Epidermal melanocyte (primary cell): ENCODE results near the gene SLC9A7.
"Not testable (repeated sequence)": the region's sequence is repeated elsewhere in the genome, so short reads cannot be mapped to it uniquely, and the experiment has no call there.

Source experiments
- DNase-seq: peaks from one replicate; pipeline ENCODE4 v3.0.0; 2011; ENCODE audit warnings: low spot score; ENCODE audit not compliant: insufficient read length

The SLC9A7 gene

DNA sequence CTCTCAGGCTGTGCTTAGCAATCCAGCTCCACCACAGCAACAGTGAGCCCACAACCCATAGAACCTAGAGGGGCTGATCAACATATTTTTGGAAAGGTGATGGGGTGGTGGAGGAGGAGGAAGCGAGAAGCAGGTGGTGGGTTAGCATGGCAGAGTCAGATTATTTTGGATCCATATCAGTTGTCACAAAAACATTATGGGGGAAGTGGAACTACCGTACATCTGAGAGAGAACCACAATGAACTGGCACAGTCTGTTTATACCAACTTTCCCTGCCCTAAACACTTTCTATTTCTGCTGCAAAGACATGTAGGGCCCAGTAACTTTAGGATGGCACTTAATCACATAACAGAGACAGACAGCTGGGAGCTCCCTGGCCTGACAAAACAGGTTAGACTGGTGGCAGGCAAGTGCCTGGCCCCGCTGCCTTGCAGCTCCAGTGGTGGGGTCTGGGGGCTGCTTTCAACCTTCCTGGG lies 4.3 kb downstream of the SLC9A7 start:
- no peak for DNase-seq

DNA sequence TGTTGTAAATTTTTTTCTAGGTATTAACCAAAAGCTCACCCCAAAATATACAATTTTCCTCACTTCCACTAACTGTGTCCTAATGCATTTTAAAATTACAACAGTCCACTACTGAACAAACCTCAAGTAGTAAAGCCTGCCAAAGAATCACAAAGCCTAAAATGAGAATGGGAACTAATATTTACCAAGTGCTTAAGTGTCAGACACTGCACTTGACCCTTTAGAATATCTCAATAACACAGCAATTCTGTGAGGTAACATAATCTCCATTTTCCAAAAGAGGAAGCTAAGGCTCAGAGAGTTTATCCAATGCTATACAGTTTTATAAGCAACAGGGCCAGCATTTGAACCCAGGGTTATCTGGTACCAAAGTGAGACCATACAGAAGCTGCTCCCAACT lies 4.9 kb downstream of the SLC9A7 start:
- no peak for DNase-seq

DNA sequence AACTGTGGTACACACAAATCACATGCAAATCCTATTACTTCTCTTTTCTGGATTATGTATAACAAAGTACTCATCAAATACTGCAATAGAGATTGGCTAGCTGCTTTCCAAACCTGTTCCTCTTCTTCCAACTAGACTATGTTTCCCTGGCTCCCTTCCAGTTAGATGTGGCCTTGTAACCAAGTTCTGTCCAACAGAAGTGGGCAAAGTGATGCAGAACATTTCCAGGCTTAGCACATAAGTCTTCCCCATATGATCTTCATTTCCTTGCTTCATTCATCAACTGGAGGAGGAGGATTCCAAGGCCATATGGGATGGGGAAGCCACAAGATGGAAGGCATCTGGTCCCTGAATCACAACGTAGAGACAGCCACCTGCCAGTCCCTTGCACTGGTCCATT lies 8.0 kb downstream of the SLC9A7 start:
- no peak for DNase-seq

DNA sequence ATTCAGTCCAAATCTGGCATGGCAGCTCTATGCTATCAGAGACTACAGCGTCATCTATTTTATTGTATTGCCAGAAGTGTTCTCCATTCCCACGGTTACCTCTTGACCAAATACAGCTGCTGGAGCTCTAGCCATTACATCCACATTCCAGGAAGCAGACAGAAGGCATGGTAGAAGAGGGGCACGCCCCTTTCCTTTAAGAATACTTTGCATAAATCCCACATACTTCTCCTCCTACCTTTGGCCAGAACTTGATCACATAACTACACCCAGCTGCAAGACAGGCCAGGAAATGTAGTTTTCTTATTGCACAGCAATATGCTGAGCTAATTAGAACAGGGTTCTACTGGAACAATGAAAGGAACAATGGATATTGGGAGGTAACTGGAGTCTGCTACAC lies 14.9 kb downstream of the SLC9A7 start:
- DNase-seq, result no peak

DNA sequence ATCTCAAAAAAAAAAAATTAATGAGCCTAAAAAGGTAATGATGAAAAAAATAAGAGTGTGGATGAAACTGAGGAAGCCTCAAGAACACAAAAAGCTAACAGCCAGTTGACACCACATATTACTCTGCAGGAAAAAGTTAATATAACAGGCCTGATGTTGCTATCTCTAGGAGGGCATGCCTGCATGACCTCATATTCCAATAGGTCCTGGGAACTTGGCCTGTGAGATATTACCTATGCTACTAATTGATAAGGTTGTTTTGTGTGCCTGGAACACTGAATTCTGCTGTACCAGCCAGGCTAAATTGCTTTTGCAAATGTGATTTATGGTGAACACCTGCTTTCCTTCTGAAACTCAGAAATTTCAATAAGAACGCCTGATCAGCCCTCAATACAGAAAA lies 15.9 kb downstream of the SLC9A7 start:
- no peak for DNase-seq

DNA sequence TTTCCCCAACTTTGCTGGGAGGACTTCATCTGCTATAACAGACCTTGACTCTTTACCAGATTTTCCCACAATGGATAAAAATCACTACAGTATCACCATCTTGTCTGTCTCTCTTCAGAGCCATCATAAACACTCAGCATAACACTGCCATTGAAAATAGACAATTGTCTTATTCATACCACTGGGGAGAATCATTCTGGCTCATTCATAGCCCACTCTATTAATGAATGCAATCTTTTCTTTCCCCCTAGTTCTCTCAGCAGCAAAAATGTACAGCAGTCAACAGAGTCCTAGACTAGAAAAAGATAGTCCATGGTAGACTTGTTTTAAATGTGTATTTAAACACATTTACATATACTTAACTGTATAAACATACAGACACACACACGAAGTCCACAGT lies 19.2 kb downstream of the SLC9A7 start:
- peak; percentile 54 for DNase-seq

DNA sequence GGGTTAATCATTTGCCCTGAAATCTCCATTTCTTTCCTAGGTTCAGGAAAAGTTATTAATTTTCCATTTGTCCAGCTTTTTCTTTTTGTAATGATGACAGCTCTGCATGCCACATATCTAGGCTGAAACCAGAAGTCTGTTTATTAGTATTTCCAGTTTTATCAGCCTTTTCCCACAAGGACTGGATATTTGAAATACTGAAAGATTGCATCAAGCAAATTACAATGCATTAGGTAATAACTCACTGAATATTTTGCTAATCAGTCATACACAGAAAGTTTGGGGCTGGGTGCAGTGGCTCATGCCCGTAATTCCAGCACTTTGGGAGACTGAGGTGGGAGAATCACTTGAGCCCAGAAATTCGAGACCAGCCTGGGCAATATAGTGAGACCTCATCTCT lies 21.5 kb downstream of the SLC9A7 start:
- DNase-seq, result no peak

DNA sequence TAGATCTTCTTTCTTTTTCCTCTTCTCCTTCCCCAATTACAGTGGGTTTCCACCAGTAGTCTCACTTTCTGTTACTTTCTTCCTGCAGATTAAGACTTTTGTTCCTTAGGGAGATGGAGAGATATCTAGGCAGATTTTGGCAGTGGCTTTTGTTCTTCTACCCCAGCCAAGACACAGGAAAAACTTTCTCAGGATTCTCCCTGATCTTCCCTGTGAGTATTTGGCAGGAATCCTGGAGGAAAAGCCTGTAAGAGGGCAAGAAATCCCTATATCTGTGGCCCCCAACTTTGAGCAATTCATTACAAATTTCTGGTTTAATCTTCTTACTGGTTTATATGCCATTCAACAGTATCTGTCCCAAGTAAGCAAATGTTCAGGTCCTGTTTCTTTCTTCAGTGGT lies 21.9 kb downstream of the SLC9A7 start:
- DNase-seq, result no peak

DNA sequence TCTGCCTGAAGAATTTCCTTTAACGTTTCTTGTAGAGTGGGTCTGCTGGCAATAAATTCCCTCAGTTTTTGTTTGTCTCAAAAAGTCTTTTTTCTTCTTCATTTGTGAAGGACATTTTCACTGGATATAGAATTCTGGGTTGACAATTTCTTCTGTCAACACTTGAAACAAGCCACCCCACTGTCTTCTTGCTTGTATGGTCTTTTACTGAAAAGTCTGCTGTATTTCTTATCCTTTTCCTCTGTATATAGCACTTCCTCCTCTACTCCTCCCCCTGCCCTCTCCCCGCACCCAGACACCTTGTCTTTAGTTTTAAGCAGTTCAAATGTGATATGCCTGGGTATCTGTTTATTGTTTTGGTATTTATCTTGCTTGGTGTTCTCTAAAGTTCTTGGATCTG lies 23.3 kb downstream of the SLC9A7 start:
- no peak for DNase-seq

DNA sequence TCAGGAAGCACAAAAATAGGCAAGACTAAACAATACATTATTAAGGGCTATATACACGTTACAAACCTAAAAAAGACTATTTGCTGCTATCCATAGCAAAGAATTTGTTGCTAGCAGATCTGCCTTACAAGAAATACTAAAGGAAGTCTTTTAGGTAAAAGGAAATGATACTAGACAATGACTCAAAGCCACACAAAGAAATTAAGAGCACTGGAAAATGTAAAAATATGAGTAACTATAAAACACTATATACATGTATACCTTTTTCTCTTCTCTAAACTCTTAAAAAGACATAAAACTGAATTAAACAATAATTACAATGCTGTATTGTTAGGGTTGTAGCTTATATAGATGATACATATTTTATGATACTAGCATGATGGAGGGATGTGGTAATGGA lies 25.7 kb downstream of the SLC9A7 start:
- DNase-seq, result no peak

DNA sequence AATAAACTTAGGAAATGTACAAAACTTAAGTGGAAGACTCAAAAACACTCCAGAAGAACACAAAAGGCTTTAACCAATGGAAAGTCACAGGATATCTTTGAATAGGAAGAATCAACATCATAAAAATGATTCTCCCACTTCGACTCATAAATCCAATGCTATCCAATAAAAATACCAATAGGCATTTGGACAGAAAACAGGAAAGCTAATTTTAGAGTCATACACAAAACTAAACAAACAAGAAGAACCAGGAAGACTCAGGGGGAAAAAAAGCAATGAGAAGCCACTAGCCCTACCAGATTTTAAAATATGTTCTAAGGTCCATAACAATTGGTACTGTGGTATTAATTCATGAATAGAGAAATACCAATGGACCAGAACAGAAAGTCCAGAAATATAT lies 28.2 kb downstream of the SLC9A7 start:
- DNase-seq, result no peak

DNA sequence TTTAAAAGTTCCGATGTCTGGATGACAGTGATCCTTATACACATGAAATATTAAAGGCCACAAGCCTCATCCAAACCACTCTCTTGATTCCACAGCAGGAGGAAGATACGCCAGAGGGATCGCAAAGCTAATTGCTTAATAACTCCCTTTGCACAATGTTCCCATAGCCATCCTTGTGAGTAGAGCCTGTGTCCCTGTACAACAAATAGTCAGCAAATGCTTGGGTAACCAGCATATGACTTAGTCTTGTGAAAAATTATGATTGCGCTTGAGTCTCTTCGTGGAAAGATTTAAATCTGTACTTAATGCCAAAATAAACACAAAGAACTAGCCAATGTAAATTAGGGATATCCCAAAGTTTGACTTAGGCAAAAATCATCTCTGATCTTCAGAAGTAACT lies 31.5 kb downstream of the SLC9A7 start:
- no peak for DNase-seq

DNA sequence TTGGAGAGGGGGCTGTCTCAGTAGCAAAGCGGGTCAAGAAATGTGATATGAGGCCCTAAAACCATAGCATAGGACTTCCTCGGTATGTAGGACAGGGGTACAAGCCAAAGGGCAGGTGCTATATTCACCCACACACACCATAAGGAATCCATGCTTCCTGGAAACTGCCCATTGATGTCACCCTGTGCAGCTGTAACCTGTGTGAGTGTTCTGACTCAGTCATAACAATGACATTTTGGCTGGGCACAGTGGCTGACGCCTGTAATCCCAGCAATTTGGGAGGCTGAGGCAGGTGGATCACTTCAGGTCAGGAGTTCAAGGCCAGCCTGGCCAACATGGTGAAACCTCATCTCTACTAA lies 35.4 kb downstream of the SLC9A7 start:
- not testable (repeated sequence) for DNase-seq

DNA sequence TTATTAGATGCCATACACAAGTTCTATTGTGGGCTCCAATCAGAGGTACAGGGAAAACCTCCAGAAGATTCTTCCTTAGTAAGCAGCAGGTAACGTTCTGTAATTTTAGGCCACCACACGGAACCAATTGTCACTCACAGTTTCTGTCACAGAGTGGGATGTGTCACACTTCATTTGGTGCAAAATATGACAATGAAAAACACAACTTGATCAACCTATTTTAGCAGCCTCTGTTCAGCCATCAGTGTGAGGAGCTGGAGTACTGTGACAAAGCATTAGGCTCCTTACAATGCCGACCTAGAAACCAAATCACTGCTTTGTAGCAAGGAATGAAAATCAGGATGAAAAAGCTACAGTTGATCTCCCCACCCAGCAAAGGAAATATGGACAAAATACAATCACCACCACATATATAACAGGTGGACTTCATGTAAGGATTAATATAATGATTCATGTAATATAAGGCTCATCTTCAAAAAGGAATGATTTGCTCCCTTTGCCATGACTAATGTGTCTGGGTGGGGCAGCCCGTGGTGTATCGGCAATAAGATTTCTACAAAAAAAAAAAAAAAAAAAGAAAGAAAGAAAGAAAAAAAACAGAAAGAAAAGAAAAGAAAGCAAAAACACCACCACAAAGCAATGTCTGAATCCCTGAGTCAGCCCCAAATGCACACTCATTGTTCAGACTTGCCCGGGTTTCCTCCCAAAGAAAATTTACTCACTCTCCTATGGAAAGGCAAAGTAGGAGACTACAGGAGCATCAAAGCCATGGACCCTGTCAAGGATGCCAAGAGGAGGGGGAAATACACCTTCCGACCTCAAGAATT lies 36.0 kb downstream of the SLC9A7 start:
- no peak for DNase-seq

DNA sequence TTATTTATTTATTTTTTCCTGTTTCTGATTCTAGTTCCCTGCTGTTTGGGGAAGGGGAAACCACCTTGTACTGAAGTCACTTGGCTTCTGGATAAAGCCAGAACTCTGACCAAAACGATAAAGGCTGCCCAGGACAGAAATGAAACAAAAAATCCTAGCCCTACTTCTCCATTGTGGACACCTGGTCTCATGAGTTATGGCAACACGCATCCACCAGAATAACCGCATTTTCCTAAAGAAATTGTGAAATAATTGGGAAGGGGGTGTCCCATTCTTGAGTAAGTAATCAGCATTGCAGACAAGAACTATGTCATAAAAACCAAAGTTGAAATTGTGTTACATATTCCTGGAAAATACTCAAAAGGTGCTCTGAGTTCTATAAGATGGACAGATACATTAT lies 42.1 kb downstream of the SLC9A7 start:
- no peak for DNase-seq

DNA sequence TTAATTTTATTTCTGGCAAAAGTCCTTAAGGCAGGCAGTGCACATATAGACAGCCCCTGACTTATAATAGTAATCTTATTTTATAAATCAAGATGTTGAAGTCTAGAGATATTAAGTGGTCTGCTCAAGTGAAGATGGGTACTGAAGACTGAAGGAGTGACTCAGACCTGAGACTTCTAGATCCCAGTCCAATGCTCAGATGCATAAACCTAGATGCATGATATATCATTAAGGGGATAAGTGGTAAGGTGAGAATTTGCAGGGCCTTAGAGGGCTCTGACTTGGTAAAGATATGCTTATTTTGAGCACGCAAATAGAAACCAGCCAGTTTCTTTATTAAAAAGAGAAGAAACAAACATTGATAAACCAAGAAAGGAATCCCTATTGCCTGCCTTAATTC lies 42.9 kb downstream of the SLC9A7 start:
- DNase-seq, result no peak

DNA sequence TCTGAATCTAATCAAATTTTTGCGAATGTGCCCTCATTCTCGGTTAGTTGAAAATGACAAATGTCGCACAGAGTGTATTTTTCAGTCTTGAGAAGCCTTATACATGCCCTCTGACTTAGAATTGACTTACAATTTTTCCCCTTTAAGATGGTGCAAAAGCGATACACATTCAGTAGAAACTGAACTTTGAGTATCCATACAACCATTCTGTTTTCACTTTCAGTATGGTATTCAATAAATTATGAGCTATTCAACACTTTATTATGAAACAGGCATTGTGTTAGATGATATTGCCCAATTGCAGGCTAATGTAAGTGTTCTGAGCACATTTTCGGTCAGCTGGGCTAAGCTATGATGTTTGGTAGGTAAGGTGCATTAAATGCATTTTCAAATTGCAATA lies 43.4 kb downstream of the SLC9A7 start:
- DNase-seq, result no peak

DNA sequence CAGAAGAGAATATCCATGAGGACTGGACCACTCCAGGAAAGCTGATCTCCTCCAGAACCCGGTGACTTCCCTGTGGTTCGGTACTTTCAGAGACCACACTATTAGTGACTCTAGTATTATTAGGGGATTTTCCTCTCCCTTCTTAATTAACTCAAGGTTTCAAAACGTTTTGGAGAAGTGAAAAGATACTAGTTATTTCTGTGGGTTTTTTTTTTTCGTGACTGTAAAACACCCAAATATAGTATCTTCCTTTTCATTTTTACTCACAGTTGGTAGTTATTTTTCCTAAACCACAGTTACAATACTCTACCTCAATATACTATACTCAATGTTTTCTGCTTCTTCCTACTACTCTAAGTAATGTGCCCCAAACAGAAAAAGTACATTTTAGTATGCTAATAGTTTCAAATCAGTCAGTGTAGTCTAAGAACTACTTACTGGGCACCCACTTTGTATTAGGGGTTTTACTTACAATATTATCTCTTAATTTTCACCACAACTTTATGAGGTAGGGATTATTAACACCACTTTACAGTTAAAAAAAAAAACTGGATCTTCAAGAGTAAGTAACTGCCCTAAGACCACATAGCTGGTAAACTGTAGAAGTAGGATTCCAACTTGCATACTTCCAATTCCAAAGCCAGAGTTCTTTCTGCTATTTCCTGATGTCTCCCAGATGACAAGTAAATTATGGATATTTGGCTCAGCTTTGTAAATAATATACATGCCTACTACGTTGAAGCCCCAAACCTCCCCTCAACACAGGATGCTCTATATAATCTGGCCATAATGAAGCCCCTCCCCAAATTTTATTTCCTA lies 45.0 kb downstream of the SLC9A7 start:
- DNase-seq, result no peak

DNA sequence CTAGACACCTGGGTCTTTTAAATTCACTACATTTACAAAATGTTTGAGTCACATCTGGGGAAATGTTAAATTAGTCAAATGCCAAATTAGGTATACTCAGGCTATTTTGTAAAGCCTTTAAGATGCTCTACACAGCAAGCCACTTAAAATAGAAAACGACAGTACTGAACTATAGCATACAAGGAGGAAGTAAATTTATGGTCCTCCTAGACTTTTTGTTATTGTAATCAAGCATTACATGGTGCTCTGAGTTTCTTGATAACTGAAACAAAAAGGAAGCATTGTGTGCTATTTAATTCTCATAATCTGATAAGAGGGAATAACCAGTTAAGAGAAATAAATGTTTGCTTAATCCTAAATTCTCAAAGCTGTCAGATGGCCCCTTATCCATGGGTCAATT lies 46.2 kb downstream of the SLC9A7 start:
- DNase-seq, result no peak

DNA sequence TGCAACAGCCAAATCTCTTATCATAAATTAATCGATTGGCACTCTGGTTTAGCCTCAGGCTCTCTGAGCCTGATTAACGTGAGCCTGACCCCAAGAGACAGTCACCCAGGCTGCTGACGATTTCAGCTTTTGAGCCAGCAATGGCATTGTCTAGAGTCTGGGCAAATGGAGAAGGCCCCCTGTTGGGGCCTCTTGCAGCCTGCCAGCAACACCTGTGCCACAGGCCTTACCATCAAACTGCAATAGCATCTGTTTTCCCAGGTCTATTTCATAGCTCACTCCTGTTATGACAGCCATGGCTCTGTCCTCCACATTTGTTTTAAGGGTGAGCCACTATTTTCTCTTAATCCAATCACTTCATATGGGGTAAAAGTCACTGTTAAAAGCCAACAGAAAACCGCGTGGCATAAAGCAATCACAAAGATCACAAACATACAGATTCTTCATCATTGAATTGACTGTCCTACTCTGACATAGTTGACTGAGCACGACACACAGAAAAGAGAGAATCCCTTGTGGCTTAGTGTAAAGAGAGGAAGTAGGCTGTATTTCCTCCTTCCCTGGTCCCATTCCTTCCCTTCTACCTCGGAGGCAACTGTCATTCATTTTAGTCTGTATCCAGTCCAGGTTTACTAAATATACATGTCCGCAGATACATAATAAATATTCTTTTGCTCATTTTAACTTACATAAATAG lies 47.8 kb downstream of the SLC9A7 start:
- DNase-seq, result no peak

DNA sequence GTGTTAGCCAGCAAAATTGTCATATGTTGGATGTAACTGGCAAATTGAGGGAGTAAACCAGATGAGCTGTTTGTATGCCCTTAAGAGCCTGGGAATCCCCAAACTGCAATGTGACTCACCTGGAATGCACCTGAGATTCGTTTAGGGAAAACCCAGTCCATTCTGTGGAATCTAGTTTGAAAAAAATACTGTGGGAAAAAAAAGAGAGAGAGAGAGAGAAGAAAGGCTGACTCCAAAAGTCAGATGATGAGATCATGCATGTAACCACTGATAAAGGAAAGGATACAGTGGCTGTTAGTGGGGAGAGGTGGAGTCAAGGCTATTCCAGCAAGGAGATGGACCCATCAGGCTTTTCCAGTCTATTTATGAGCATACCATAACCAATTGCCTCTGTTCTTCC lies 48.5 kb downstream of the SLC9A7 start:
- DNase-seq, result no peak

DNA sequence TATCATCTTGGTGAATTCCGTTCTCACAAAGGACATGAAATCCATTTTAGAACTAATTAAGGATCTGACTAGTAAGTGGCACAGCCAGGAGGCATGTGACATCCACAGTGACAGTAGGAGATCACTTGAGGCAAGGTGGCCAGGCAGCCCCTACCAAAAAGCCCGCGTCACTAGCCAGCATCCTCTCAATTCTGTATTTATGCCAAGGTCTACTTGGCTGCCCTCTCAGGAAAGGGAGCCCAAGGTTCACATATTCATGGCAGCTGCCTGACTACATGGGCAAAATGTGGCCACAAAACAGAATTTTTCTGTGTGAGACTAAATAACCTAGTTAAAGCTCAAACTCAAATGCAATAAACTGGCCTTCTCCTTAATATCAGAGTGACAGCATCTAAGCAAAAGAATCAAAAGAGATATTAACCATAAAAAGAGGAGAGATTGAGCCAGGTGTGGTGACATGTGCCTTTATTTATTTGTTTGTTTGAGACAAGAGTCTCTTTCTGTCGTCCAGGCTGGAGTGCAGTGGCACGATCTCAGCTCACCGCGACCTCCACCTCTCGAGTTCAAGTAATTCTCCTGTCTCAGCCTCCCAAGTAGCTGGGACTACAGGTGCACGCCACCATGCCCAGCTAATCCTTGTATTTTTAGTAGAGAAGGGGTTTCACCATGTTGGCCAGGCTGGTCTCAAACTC lies 51.5 kb downstream of the SLC9A7 start:
- DNase-seq, result no peak
